ENCODE data around the gene KRT83. TPM values are rescaled to one million over a fixed set of nuclear protein-coding genes. Genes with fewer than 3 reads are reported as not detected.

The KRT83 gene
- total and polyA plus RNA-seq, 2 of the 13 experiments (the other 11 are each of a cell fraction or from before 2014, with no cell fraction given), result not detected

- no peak for TF ChIP-seq ZNF326 (CRISPR knock-in tag; IDR thresholded peaks at IDR 0.05; ENCODE audit: borderline replicate concordance)
- no peak for TF ChIP-seq TAF15 (IDR thresholded peaks at IDR 0.05; ENCODE audit: low read depth, low read length, poor library complexity, severe bottlenecking)
- no peak for TF ChIP-seq ARNTL (CRISPR knock-in tag; IDR thresholded peaks at IDR 0.05)
- TF ChIP-seq PRMT3 (CRISPR knock-in tag; IDR thresholded peaks at IDR 0.05; ENCODE audit: borderline replicate concordance, low read depth), result no peak
- no peak for TF ChIP-seq CENPT (CRISPR knock-in tag; IDR thresholded peaks at IDR 0.05; ENCODE audit: low read depth)
- TF ChIP-seq NR3C1 (CRISPR knock-in tag; IDR thresholded peaks at IDR 0.05), result no peak
- no peak for TF ChIP-seq WIZ (CRISPR knock-in tag; IDR thresholded peaks at IDR 0.05)
These were observed 21.7 kb upstream of the KRT83 start (continued) for GRCh38 chr12:52342781-52343490.

GRCh38 chr12:52341066-52341580 is 19.9 kb upstream of the KRT83 start:
- WGBS (ENCODE audit: low lambda C conversion rate), result 42% methylated on average over 8 of the region's 14 CpGs
- Histone ChIP-seq H3K4me3 (replicated peaks in 1 of 3; ENCODE audit: insufficient read depth in 1 of 3, low read depth in 2 of 3, low read length in 3 of 3) (no peak overlapping the region), H3K79me2 (ENCODE audit: insufficient read depth, low read length) (no peaks in the 10 kb centered on the region), H3K4me1 (ENCODE audit: insufficient read depth, low read length) (no peaks in the 10 kb centered on the region), H3K27me3 (ENCODE audit: control insufficient read depth in 1 of 2, insufficient read depth in 2 of 2, low read length in 2 of 2) (peaks cover 3 to 22% of the 10 kb centered on the region in 2 experiments; a peak in 2 of 5 replicates), H3K36me3 (replicated peaks in 1 of 2; ENCODE audit: control insufficient read depth in 1 of 2, insufficient read depth in 2 of 2, low read length in 2 of 2) (no peaks in the 10 kb centered on the region), H2AFZ (ENCODE audit: low read length) (no peak overlapping the region), H3K9ac (ENCODE audit: insufficient read depth, low read depth, low read length) (no peak overlapping the region), H4K20me1 (ENCODE audit: insufficient read depth, low read length) (no peaks in the 10 kb centered on the region), H3K4me2 (ENCODE audit: low read depth, low read length) (no peak overlapping the region), H3K9me3 (ENCODE audit: low read length) (no peaks in the 10 kb centered on the region), H3K27ac (ENCODE audit: extremely low read length, insufficient read depth, low read length) (no peak overlapping the region)
- POLR2A ChIA-PET, result no interaction called here
- in situ Hi-C loops (cut with HindIII; ENCODE audit: extremely low pct_ligation_motif_present, low pct_unique_long_range_greater_than_20kb) (no loop called here), intact Hi-C loops (cut with micrococcal nuclease; ENCODE audit: unreplicated experiment) (no loop called here)
- FAIRE-seq (no peak), DNase-seq (ENCODE audit: low spot score) (no peak), ATAC-seq (no peak)
- BruUV-seq (replicated peaks), result no TSS peak
- CTCF ChIA-PET (ENCODE audit: low intra/inter-chr PET ratio, low total read pairs), result no interaction called here
- no peak for TF ChIP-seq ZNF432 (CRISPR knock-in tag; IDR thresholded peaks at IDR 0.05; ENCODE audit: borderline replicate concordance)
- no peak for TF ChIP-seq ZNF878 (CRISPR knock-in tag; IDR thresholded peaks at IDR 0.05)
- TF ChIP-seq NFRKB (IDR thresholded peaks at IDR 0.05), result no peak
- no peak for TF ChIP-seq EED (CRISPR knock-in tag; IDR thresholded peaks at IDR 0.05)
- TF ChIP-seq ZNF672 (CRISPR knock-in tag; IDR thresholded peaks at IDR 0.05), result no peak
- no peak for TF ChIP-seq HBP1 (CRISPR knock-in tag; IDR thresholded peaks at IDR 0.05; ENCODE audit: low read depth)
- TF ChIP-seq POLR2G (IDR thresholded peaks at IDR 0.05; ENCODE audit: low read depth, low read length), result no peak
- TF ChIP-seq ARID3A (IDR thresholded peaks at IDR 0.05; ENCODE audit: low read depth, low read length), result no peak
- TF ChIP-seq GABPB1 (CRISPR knock-in tag; IDR thresholded peaks at IDR 0.05), result no peak
- TF ChIP-seq GRHL1 (CRISPR knock-in tag; conservative IDR thresholded peaks at IDR 0.05), result no peak
- no peak for TF ChIP-seq ZNF350 (CRISPR knock-in tag; IDR thresholded peaks at IDR 0.05; ENCODE audit: borderline replicate concordance, low read depth)
- TF ChIP-seq JUND (CRISPR knock-in tag; IDR thresholded peaks at IDR 0.05), result no peak
- no peak for TF ChIP-seq ZNF24 (IDR thresholded peaks at IDR 0.05)

Measured in HepG2 (cell line).